ENCODE measurements around the gene CCDC92B. TPM values are rescaled to one million over a fixed set of nuclear protein-coding genes. Genes with fewer than 3 reads are reported as not detected.

Gene CCDC92B
- total RNA-seq, 4 donors from 2014 or later: 0.48 to 0.82 (median 0.75) TPM; not detected in 1

GRCh38 chr17:2710803-2711607 is 38.4 kb downstream of the CCDC92B start:
- intact Hi-C loops (cut with DNase I; ENCODE audit: low total_unique reads): no loop called here
- WGBS, 2 donors (ENCODE audit: low coverage in 1 of 2): 1% methylated on average over 55 of the region's 82 CpGs; no CpG with 5 or more reads in 1 of the 2 donors

GRCh38 chr17:2710071-2710802 is 39.2 kb downstream of the CCDC92B start:
- no peaks in the 10 kb centered on the region for H3K9me3 ChIP-seq
- peak overlapping the region; percentile 90 to 93 (median 92) for H3K27ac ChIP-seq
- peak overlapping the region; percentile 75 to 91 (median 80) for H3K4me3 ChIP-seq
- intact Hi-C loops (cut with DNase I; ENCODE audit: low total_unique reads) (no loop called here), in situ Hi-C loops (cut with MboI; ENCODE audit: low pct_ligation_motif_present in 1 of 4, low pct_unique_long_range_greater_than_20kb in 1 of 4, low sequenced_read_pairs in 3 of 4) (no loop called here)
- H3K4me1 ChIP-seq: peaks cover 31 to 66% (median 49%) of the 10 kb centered on the region in 4 donors
- TF ChIP-seq EP300 (IDR thresholded peaks at IDR 0.05; ENCODE audit: low read depth): no peak
- no peak for TF ChIP-seq CTCF (IDR thresholded peaks at IDR 0.05)
- TF ChIP-seq POLR2AphosphoS5 (IDR thresholded peaks at IDR 0.05): no peak
- TF ChIP-seq POLR2A (IDR thresholded peaks at IDR 0.05): no peak
- H3K36me3 ChIP-seq: no peaks in the 10 kb centered on the region
- no peak for DNase-seq
- WGBS, 2 donors (ENCODE audit: low coverage in 1 of 2): 18% methylated on average over 16 of the region's 16 CpGs; no CpG with 5 or more reads in 1 of the 2 donors
- no peaks in the 10 kb centered on the region for H3K27me3 ChIP-seq

More at GRCh38 chr17:2710803-2711607, 38.4 kb downstream of the CCDC92B start:
- in situ Hi-C loops (cut with MboI; ENCODE audit: low pct_ligation_motif_present in 1 of 4, low pct_unique_long_range_greater_than_20kb in 1 of 4, low sequenced_read_pairs in 3 of 4): no loop called here
- H3K4me3 ChIP-seq: peak overlapping the region; percentile 75 to 91 (median 80)
- H3K36me3 ChIP-seq: no peaks in the 10 kb centered on the region
- H3K4me1 ChIP-seq: peaks cover 31 to 62% (median 48%) of the 10 kb centered on the region in 4 donors
- H3K27ac ChIP-seq: peak overlapping the region; percentile 90 to 93 (median 92)
- H3K27me3 ChIP-seq: no peaks in the 10 kb centered on the region
- H3K9me3 ChIP-seq: no peaks in the 10 kb centered on the region
- DNase-seq: peak; percentile 41
- TF ChIP-seq POLR2A (IDR thresholded peaks at IDR 0.05) (peak; percentile 43), POLR2AphosphoS5 (IDR thresholded peaks at IDR 0.05) (peak in 1 of 3 donors; percentile 26), EP300 (IDR thresholded peaks at IDR 0.05; ENCODE audit: low read depth) (no peak), CTCF (IDR thresholded peaks at IDR 0.05) (no peak)

- WGBS, 2 donors (ENCODE audit: low coverage in 1 of 2): 33% methylated on average over 8 of the region's 10 CpGs; no CpG with 5 or more reads in 1 of the 2 donors
- TF ChIP-seq POLR2A (IDR thresholded peaks at IDR 0.05) (peak; percentile 68), POLR2AphosphoS5 (IDR thresholded peaks at IDR 0.05) (peak in 2 of 3 donors; percentile 57 to 70), CTCF (IDR thresholded peaks at IDR 0.05) (no peak), EP300 (IDR thresholded peaks at IDR 0.05; ENCODE audit: low read depth) (no peak)
- intact Hi-C loops (cut with DNase I; ENCODE audit: low total_unique reads) (no loop called here), in situ Hi-C loops (cut with MboI; ENCODE audit: low pct_ligation_motif_present in 1 of 4, low pct_unique_long_range_greater_than_20kb in 1 of 4, low sequenced_read_pairs in 3 of 4) (no loop called here)
- peak; percentile 85 for DNase-seq
- Histone ChIP-seq H3K4me1 (peaks cover 31 to 66% (median 49%) of the 10 kb centered on the region in 4 donors), H3K27ac (peak overlapping the region; percentile 90 to 93 (median 92)), H3K36me3 (peaks cover 0 to under 1% (median 0%) of the 10 kb centered on the region in 4 donors), H3K9me3 (no peaks in the 10 kb centered on the region), H3K4me3 (peak overlapping the region in 2 of 4 donors; percentile 83 to 91), H3K27me3 (no peaks in the 10 kb centered on the region)
These were observed 40.2 kb downstream of the CCDC92B start for GRCh38 chr17:2709183-2709661.

Data from transverse colon (tissue), 4 donors.